MM.1S (cell line): ENCODE results near the gene UNC13C.

Experiments used
- DNase-seq: peaks from one replicate; pipeline ENCODE4 v3.0.0-alpha.2; 2015
- H2AFZ ChIP-seq: fragments of 300-600 bp; sonication (generic); 2 replicates; pipeline ENCODE4 v1.6.0; 2016; ENCODE audit warnings: antibody characterized with exemption, low read length
- H3F3A ChIP-seq: fragments of 300-600 bp; sonication (generic); 2 replicates; pipeline ENCODE4 v1.6.1; 2016; ENCODE audit warnings: mild to moderate bottlenecking, antibody characterized with exemption, low read length, moderate library complexity, mixed read lengths; ENCODE audit not compliant: insufficient read depth
- H3K27ac ChIP-seq: fragments of 300-600 bp; sonication (generic); 2 replicates; pipeline ENCODE4 v1.5.1; 2016; ENCODE audit warnings: mild to moderate bottlenecking, low read length
- H3K27me3 ChIP-seq: fragments of 300-600 bp; sonication (generic); replicated peaks from 2 replicates; pipeline ENCODE4 v1.6.0; 2016; ENCODE audit warnings: low read length; ENCODE audit not compliant: insufficient read depth
- H3K36me3 ChIP-seq: fragments of 300-600 bp; sonication (generic); replicated peaks from 2 replicates; pipeline ENCODE4 v1.6.1; 2016; ENCODE audit warnings: mild to moderate bottlenecking, low read length, mixed read lengths; ENCODE audit not compliant: insufficient read depth
- H3K4me1 ChIP-seq: fragments of 300-600 bp; sonication (generic); 2 replicates; pipeline ENCODE4 v1.6.1; 2016; ENCODE audit warnings: low read length, mixed read lengths
- H3K4me2 ChIP-seq: fragments of 300-600 bp; sonication (generic); 2 replicates; pipeline ENCODE4 v1.6.0; 2016; ENCODE audit warnings: low read depth, low read length
- H3K4me3 ChIP-seq: fragments of 300-600 bp; sonication (generic); 2 replicates; pipeline ENCODE4 v1.5.1; 2016; ENCODE audit warnings: low read length, mixed read lengths
- H3K79me2 ChIP-seq: fragments of 300-600 bp; sonication (generic); 2 replicates; pipeline ENCODE4 v1.6.1; 2016; ENCODE audit warnings: mixed run types, low read length, mixed read lengths
- H3K9ac ChIP-seq: fragments of 300-600 bp; sonication (generic); 2 replicates; pipeline ENCODE4 v1.6.1; 2016; ENCODE audit warnings: low read length, mixed read lengths
- H3K9me2 ChIP-seq: fragments of 300-600 bp; sonication (generic); replicated peaks from 2 replicates; pipeline ENCODE4 v1.6.1; 2016; ENCODE audit warnings: mild to moderate bottlenecking, low read length, mixed read lengths; ENCODE audit not compliant: insufficient read depth
- H3K9me3 ChIP-seq: fragments of 300-600 bp; sonication (generic); replicated peaks from 2 replicates; pipeline ENCODE4 v1.6.1; 2016; ENCODE audit warnings: mild to moderate bottlenecking, low read length, mixed read lengths; ENCODE audit not compliant: insufficient read depth
- H4K20me1 ChIP-seq: fragments of 300-600 bp; sonication (generic); 2 replicates; pipeline ENCODE4 v1.6.1; 2016; ENCODE audit warnings: mild to moderate bottlenecking, low read length, moderate library complexity, mixed read lengths; ENCODE audit not compliant: insufficient read depth
- EZH2 ChIP-seq: fragments of 300-600 bp; sonication (generic); optimal IDR thresholded peaks from 2 replicates; pipeline ENCODE3; 2017; ENCODE audit warnings: low read depth, mild to moderate bottlenecking, antibody characterized with exemption, low read length, mixed read lengths
- EZH2phosphoT487 ChIP-seq: fragments of 300-600 bp; sonication (generic); IDR thresholded peaks from 2 replicates; pipeline ENCODE4 v1.6.1; 2018; ENCODE audit warnings: antibody characterized with exemption, low read length
- TF ChIP-seq, protein P1 (sequence below): fragments of 300-600 bp; sonication (generic); IDR thresholded peaks from 2 replicates; pipeline ENCODE4 v1.5.1; 2016; ENCODE audit warnings: antibody characterized with exemption, low read length, mixed read lengths

The UNC13C gene

DNA sequence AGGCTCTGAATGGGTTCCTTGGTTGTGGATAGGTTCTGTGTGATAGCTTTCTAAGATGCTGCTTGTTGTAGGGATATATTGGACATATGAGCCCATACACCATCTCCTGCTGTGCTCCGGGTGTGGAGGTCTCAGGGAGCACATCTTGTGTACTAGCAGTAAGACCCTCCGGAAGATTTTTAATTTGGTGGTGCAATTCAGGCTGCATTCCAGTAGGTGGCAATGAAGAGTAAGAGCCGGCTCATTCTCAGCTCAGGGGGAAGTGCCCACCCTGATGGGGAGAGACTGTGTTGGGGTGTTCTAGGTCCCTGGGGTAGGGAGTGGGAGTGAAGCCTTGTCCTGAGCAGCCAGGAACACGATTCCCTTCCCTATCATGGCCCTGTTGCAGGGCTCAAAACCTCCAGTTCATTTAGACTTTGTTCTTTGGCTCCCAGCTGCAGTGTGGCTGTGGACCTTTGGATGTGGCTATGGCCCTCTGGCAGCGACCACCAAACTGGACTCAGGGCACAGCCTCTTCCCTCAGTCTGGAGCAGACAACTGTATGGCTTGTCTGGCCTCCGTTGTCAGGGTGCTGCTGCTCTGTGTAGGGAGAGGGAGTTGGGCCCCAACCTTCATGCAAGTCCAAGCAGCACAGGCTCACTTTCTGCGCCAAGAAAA, 104.7 kb downstream of the UNC13C start:
- no peak overlapping the region for H2AFZ ChIP-seq
- H3K79me2 ChIP-seq = no peaks in the 10 kb centered on the region
- H3K27ac ChIP-seq = no peak overlapping the region
- H3F3A ChIP-seq = no peaks in the 10 kb centered on the region
- no peak overlapping the region for H3K4me2 ChIP-seq
- no peaks in the 10 kb centered on the region for H3K9me3 ChIP-seq
- H3K36me3 ChIP-seq = no peaks in the 10 kb centered on the region
- no peaks in the 10 kb centered on the region for H4K20me1 ChIP-seq
- TF ChIP-seq EZH2phosphoT487 (no peak), EZH2 (no peak)
- TF ChIP-seq, protein P1, sequence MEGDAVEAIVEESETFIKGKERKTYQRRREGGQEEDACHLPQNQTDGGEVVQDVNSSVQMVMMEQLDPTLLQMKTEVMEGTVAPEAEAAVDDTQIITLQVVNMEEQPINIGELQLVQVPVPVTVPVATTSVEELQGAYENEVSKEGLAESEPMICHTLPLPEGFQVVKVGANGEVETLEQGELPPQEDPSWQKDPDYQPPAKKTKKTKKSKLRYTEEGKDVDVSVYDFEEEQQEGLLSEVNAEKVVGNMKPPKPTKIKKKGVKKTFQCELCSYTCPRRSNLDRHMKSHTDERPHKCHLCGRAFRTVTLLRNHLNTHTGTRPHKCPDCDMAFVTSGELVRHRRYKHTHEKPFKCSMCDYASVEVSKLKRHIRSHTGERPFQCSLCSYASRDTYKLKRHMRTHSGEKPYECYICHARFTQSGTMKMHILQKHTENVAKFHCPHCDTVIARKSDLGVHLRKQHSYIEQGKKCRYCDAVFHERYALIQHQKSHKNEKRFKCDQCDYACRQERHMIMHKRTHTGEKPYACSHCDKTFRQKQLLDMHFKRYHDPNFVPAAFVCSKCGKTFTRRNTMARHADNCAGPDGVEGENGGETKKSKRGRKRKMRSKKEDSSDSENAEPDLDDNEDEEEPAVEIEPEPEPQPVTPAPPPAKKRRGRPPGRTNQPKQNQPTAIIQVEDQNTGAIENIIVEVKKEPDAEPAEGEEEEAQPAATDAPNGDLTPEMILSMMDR = peak; percentile 89
- DNase-seq = no peak
- no peaks in the 10 kb centered on the region for H3K9me2 ChIP-seq
- H3K9ac ChIP-seq = no peak overlapping the region
- H3K4me3 ChIP-seq = no peak overlapping the region
- no peaks in the 10 kb centered on the region for H3K27me3 ChIP-seq
- no peaks in the 10 kb centered on the region for H3K4me1 ChIP-seq

DNA sequence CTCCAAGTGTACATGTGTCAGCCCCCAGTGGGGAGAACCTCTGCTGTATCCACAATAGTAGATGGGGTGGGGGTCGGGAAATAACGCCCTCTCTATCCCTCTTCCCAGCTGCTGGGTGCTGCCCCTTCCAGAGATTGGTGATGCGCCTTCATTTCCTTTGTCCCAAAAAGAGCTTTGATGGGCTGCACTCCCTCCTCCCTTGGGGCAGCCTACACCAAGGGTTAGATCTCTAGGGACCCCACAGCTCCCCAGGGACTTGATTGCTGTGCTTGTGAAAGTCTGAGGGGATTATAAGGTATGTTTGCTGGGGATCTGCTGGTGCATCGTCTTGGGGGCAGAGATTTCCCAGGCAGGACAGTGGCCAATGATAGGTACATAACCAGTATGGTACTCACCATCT, 105.3 kb downstream of the UNC13C start:
- Histone ChIP-seq H3K36me3 (no peaks in the 10 kb centered on the region), H3K4me2 (no peak overlapping the region), H3K4me1 (no peaks in the 10 kb centered on the region), H3K9me2 (no peaks in the 10 kb centered on the region), H3K27ac (no peak overlapping the region), H2AFZ (no peak overlapping the region), H3K9ac (no peak overlapping the region), H3K4me3 (no peak overlapping the region), H3F3A (no peaks in the 10 kb centered on the region), H3K27me3 (no peaks in the 10 kb centered on the region), H3K9me3 (no peaks in the 10 kb centered on the region), H4K20me1 (no peaks in the 10 kb centered on the region), H3K79me2 (no peaks in the 10 kb centered on the region)
- DNase-seq = no peak
- TF ChIP-seq EZH2phosphoT487 (no peak), EZH2 (no peak)
- TF ChIP-seq, protein P1 = no peak

DNA sequence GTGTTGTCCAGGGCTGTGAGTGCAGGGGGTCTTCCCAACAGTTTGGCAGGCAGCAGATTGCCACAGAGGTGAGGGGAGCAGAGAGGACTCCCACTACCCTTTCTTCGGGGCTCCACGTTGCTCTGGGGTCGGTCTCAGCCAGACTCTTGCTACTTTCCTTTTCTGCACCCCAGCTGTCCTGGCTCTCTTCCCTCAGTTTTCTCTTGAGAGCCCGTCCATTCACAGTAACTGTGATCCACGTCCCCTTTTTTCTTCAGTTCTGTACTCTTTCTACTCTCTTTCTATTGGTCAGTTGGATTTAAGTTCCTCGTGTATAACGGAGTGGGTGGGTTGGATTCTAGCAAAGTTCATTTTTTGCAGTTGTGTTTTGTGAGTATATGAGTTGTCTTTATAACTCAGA, 105.8 kb downstream of the UNC13C start:
- H2AFZ ChIP-seq = no peak overlapping the region
- TF ChIP-seq, protein P1 = no peak
- TF ChIP-seq EZH2 (no peak), EZH2phosphoT487 (no peak)
- no peaks in the 10 kb centered on the region for H3K27me3 ChIP-seq
- no peak overlapping the region for H3K4me2 ChIP-seq
- no peak overlapping the region for H3K9ac ChIP-seq
- no peaks in the 10 kb centered on the region for H3K79me2 ChIP-seq
- H4K20me1 ChIP-seq = no peaks in the 10 kb centered on the region
- H3K9me3 ChIP-seq = no peaks in the 10 kb centered on the region
- H3K9me2 ChIP-seq = no peaks in the 10 kb centered on the region
- DNase-seq = no peak
- no peaks in the 10 kb centered on the region for H3K36me3 ChIP-seq
- no peak overlapping the region for H3K27ac ChIP-seq
- no peaks in the 10 kb centered on the region for H3K4me1 ChIP-seq
- no peak overlapping the region for H3K4me3 ChIP-seq
- H3F3A ChIP-seq = no peaks in the 10 kb centered on the region
